HG02973 (cell line): ENCODE measurements around the gene SPTBN1.
"Not testable (repeated sequence)": the region's sequence is repeated elsewhere in the genome, so short reads cannot be mapped to it uniquely, and the experiment has no call there.

Experiments used
- ATAC-seq: cut with Tn5 transposase; IDR thresholded peaks from one replicate; pipeline ENCODE4 v1.9.1; 2021; ENCODE audit warnings: moderate library complexity; ENCODE audit not compliant: unreplicated experiment

The SPTBN1 gene

DNA sequence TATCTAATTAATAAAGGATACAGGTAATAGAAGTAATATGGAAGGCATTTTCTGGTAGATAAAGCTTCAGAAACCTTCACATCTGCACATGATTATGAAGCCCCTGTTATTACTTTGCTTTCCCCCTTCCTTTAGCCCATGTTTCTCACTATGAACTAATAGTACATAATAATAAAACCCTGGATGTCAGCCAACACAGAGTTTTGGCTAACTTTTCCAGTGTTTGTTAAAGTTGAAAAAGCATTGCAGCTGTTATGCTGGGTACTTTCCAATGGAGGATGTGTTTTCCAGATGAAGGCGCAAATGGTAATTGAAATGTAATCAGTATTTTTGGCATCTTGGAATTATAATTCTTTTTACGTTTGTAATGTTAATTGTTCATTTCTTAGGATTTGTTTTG, 43.5 kb downstream of the SPTBN1 start:
- no peak for ATAC-seq

- no peak for ATAC-seq
These were observed 44.5 kb downstream of the SPTBN1 start for GRCh38 chr2:54500404-54501205.

DNA sequence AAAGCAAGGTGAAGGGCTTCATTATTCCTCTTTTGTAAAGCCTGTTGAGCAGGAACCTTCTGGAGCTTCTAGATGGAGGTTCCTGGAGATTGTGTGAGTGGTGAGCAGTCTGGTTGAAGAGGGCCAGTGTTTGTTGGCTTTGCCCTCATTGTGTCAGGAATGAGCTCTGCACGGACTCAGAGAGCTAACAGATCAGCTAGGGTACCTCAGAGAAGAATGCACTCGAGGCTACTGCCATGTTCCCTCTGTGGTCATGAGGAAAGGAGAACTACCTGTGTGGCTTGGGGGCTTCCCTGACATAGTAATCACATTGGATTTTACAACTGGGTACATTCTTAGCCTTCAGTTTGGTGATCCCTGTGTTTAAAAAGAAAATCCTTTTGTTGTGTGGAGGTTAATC, 46.6 kb downstream of the SPTBN1 start:
- ATAC-seq: no peak

DNA sequence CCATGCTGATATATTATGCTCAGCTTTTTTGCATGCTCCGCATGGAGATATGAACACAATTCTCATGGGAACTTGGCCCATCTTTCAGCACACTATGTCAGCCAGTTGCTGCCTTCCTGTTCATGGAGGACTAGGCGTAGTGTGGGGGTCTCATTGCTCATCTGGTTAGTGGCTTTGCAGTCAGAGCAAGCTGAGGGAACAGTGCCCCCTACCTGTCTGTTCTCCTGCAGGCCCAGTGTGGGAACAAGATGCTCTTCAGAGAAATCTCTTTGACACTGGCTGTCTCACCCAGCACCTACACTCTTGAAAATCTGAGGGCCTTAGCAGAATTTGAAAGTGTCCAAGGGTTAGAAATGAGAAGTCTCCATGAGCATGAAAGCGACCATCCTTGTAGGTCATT, 47.1 kb downstream of the SPTBN1 start:
- no peak for ATAC-seq

DNA sequence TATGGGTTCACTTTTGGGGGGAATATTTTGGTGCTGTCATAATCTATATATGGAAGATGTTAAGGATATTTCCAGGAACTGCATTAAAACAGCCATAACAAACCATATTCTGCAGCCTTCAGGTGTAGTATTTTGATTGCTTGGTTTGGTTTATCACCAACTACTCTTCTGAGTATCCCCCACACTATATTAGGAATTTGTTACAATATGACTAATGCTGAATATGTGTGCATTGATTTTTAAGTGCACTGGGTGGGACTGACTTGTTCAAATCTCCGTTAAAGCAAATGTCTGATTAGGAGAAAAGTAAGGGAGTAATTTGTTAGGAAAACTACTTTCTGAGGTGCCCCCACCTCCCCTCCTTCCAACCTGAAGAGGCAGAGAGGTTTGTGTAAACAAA, 47.7 kb downstream of the SPTBN1 start:
- no peak for ATAC-seq

DNA sequence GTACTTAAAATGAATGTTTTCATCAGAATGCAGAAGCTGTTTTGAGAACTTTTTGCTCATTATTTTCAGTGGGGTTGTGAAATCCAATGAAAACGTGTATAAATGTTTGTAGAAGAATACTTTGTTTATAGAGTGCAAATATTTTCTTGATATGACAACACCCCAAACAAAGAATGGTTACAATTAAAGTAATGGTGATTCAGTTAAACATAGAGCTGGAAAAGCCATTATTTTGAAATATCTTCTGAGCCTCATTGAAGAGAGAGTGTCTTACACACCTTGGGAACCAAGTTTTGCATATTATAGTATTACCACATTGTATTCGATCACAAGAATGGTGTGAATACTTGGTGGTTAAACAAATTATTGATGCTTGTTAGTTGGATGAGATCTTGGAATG, 48.7 kb downstream of the SPTBN1 start:
- ATAC-seq: no peak

DNA sequence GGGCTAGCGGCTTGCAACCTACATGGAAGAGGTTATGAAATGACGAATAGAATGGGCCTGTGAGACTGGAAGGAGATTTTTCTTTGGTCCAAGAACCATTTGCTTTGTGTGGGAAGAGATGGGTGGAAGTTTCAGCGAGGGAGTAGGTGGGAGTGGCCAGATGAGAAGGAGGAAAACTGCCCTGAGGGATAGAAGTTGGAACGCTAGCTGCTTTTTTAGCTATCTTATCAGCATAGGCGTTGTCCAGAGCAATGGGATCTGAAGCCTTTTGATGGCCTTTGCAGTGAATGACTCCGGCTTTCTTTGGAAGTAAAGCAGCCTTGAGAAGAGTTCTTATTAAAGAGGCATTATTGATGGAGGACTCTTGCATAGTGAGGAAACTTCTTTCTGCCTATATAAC, 52.4 kb downstream of the SPTBN1 start:
- no peak for ATAC-seq

GRCh38 chr2:54509043-54509442, 52.9 kb downstream of the SPTBN1 start:
- not testable (repeated sequence) for ATAC-seq

DNA sequence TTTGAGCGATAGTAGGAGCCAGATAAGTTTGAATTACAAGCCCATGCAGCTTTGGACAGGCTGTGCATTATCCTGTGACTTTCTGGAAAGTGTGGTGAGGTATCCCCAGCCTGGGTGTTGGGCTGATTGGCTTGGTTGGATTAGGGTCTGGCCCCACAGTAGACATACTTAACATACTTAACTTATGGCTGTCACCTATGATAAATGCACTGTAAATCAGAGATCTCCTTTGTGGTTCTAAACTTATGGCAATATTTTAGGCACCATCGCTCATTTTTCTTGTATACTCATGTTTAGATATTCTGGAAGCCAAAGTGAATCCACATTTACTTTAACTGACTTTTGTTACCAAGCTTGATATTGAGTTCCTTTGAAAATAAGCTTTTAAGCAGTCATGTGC, 54.8 kb downstream of the SPTBN1 start:
- no peak for ATAC-seq

- ATAC-seq: no peak
These were observed 56.1 kb downstream of the SPTBN1 start for GRCh38 chr2:54512183-54512582.

DNA sequence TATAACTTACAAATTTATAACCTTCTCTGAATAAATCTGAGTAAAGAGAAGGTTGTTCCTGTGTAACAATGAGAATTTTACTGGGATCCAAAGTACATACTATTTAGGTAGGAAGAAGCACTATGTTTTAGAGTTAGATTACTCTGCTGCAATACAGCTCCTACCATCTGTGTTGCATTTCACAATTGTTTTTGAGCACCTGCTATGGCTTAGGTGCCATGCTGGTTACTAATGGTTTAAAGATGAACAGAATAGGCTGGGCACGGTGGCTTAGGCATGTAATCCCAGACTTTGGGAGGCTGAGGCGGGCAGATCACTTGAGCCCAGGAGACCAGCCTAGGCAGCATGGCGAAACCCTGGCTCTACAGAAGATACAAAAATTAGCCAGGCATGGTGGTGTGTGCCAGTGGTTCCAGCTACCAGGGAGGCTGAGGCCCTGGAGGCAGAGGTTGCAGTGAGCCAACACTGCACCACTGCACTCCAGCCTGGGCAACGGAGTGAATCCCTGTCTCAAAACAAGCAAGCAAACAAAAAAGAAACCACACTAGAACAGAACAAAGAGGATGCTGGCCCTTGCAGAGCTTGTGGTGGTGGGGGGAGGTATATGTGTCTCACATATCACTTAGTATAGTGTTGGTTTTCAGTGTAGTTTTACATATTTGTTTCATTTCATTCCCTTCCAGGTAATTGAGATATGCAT, 56.7 kb downstream of the SPTBN1 start:
- no peak for ATAC-seq

- no peak for ATAC-seq
These were observed 57.2 kb downstream of the SPTBN1 start for GRCh38 chr2:54513363-54513715.

DNA sequence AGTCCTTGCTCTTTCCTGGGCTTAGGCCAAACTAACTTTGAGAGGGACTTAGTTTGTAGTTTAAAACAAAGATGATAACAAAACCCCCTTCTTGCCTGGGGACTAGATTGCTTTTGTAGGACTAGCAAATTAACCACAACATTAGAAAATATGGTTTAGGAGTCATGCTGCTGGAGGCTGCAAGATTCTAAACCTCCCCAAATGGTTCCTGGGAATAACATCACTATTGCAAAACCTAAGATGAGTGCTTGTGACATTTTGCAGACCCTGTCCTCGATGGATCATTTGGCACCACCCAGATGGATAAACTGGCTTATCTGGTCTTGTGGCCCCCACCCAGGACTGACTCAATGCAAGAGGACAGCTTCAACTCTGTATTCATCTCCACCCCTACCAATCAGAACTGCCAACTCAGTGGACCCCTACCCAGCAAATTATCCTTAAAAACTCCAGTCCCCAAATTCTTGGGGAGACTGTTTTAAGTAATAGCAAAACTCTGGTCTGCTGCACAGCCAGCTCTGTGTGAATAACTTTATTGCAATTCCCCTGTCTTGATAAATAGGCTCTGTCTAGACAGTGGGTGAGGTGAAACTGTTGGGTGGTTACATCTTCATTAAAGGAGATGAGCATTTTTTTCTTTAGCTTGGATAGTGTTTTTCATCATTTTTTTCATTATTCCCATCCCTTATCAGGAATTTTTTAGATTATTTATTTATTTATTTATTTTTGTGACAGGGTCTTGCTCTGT, 58.9 kb downstream of the SPTBN1 start:
- ATAC-seq: no peak

GRCh38 chr2:54516842-54517241, 60.7 kb downstream of the SPTBN1 start:
- ATAC-seq: no peak

GRCh38 chr2:54518016-54518415, 61.9 kb downstream of the SPTBN1 start:
- ATAC-seq: not testable (repeated sequence)

GRCh38 chr2:54518430-54518829, 62.3 kb downstream of the SPTBN1 start:
- no peak for ATAC-seq

GRCh38 chr2:54519841-54520459, 63.8 kb downstream of the SPTBN1 start:
- no peak for ATAC-seq

DNA sequence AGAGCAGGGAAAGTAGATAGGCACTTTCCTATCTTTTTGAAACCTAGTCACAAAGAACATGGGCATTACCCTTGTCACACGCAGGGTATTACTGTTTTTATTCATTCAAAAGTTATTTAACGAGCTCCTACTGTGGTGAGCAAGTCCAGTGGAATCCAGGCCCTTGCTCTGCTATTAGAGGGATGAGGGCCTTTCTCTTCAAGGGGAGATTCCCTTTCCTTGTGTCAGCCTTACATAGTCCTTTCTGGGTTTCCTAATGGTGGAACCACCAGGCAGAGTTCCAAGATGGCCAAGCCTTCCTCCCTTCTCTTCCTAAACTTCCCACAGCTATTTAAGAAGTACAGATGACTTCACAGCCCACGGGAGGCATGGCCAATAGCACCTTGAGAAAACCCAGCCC, 64.6 kb downstream of the SPTBN1 start:
- ATAC-seq: no peak

GRCh38 chr2:54522624-54523281, 66.6 kb downstream of the SPTBN1 start:
- ATAC-seq: peak; percentile 83

- no peak for ATAC-seq
These were observed 67.3 kb downstream of the SPTBN1 start for GRCh38 chr2:54523324-54523959.
